IPS DF 4.7 (cell line): ENCODE results near the gene ST3GAL2.

ENCODE experiments used
- DNase-seq: peaks from one replicate; pipeline ENCODE4 v3.0.0-alpha.2; 2013; ENCODE audit warnings: low spot score; ENCODE audit errors: extremely low read depth

The ST3GAL2 gene

GRCh38 chr16:70438969-70439862, at the start of gene ST3GAL2:
TSS of gene ST3GAL2 (minus strand) at chr16:70439100. CDS start at chr16:70398530, 40,570 bp downstream.
- no peak for DNase-seq

GRCh38 chr16:70484867-70485266, 46.0 kb upstream of the ST3GAL2 start:
- no peak for DNase-seq

GRCh38 chr16:70483426-70483825, 44.5 kb upstream of the ST3GAL2 start:
- DNase-seq, result no peak

GRCh38 chr16:70482624-70483023, 43.7 kb upstream of the ST3GAL2 start:
- DNase-seq, result no peak

- DNase-seq, result no peak
These were observed 43.1 kb upstream of the ST3GAL2 start for GRCh38 chr16:70481929-70482536.

GRCh38 chr16:70480127-70481105, 41.5 kb upstream of the ST3GAL2 start:
- DNase-seq, result no peak

- DNase-seq, result no peak
These were observed 40.0 kb upstream of the ST3GAL2 start for GRCh38 chr16:70478912-70479341.

GRCh38 chr16:70478169-70478568, 39.3 kb upstream of the ST3GAL2 start:
- no peak for DNase-seq

- DNase-seq, result no peak
These were observed 37.5 kb upstream of the ST3GAL2 start for GRCh38 chr16:70476272-70477020.

- no peak for DNase-seq
These were observed 36.4 kb upstream of the ST3GAL2 start for GRCh38 chr16:70475054-70475871.

- DNase-seq, result no peak
These were observed 35.6 kb upstream of the ST3GAL2 start for GRCh38 chr16:70474320-70475053.

- DNase-seq, result no peak
These were observed 34.8 kb upstream of the ST3GAL2 start for GRCh38 chr16:70473446-70474319.

- DNase-seq, result no peak
These were observed 34.0 kb upstream of the ST3GAL2 start for GRCh38 chr16:70472786-70473433.

- DNase-seq, result no peak
These were observed 32.0 kb upstream of the ST3GAL2 start for GRCh38 chr16:70470927-70471341.

GRCh38 chr16:70470141-70470926, 31.4 kb upstream of the ST3GAL2 start:
- DNase-seq, result no peak

GRCh38 chr16:70468776-70469525, 30.1 kb upstream of the ST3GAL2 start:
- DNase-seq, result no peak
